HG03558 (cell line): ENCODE data around the gene RBFOX2.
"Not testable (repeated sequence)": the region's sequence is repeated elsewhere in the genome, so short reads cannot be mapped to it uniquely, and the experiment has no call there.

Experiments used
- ATAC-seq: cut with Tn5 transposase; IDR thresholded peaks from one replicate; pipeline ENCODE4 v1.9.1; 2021; ENCODE audit warnings: moderate number of reproducible peaks; ENCODE audit not compliant: unreplicated experiment; ENCODE audit errors: extremely low read depth

RBFOX2 gene

GRCh38 chr22:36048911-36049677 is 20.5 kb upstream of the RBFOX2 start:
- no peak for ATAC-seq

DNA sequence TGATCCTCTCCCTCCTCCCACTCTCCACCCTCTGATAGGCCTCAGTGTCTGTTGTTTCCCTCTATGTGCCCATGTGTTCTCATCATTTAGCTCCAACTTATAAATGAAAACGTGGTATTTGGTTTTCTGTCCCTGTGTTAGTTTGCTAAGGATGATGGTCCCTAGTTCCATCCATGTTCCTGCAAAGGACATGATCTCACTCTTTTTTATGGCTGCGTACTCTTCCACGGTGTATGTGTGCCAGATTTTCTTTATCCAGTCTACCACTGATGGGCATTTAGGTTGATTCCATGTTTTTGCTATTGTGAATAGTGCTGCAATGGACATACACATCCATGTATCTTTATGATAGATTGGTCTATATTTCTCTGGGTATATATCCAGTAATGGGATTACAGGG is 15.9 kb upstream of the RBFOX2 start:
- ATAC-seq, result not testable (repeated sequence)

DNA sequence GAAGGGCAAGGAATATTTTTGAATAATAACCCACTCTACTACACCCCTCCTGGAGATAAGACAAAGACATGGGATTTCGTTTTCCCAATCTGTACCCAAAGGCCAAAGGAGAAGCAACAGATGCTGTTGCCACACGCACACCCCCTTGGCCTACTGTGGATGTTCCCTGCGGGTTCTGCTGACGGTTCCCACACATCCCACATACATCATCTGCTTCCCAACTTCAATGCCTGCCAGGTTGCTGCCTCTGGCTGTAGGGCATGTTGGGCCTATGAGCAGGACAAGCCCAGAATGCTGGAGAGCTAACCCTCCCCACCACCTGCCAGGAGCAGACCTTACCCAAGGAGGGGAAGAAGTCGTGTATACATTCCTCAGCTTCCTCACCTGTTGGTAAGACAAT is 13.6 kb upstream of the RBFOX2 start:
- no peak for ATAC-seq

DNA sequence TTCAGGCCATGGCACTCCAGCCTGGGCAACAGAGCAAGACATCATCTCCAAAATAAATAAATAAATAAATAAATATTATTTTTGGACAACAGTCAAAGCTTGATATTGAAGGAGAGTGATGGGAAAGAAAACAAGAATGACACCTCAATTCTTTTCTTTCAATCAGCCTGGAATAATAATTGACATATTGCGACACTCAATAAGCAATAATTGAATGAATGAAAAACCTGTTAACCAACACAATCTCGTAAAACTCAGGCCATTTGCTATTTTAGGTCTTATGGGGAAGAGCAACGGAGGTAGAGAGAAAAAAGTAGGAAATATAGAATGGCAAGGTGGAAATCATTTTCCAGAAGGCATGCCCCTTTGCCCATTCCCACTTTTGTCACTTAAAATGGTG is 10.5 kb upstream of the RBFOX2 start:
- no peak for ATAC-seq

- no peak for ATAC-seq
These were observed 8.6 kb upstream of the RBFOX2 start for GRCh38 chr22:36037102-36037758.

GRCh38 chr22:36036167-36036624 is 7.6 kb upstream of the RBFOX2 start:
- ATAC-seq, result no peak

DNA sequence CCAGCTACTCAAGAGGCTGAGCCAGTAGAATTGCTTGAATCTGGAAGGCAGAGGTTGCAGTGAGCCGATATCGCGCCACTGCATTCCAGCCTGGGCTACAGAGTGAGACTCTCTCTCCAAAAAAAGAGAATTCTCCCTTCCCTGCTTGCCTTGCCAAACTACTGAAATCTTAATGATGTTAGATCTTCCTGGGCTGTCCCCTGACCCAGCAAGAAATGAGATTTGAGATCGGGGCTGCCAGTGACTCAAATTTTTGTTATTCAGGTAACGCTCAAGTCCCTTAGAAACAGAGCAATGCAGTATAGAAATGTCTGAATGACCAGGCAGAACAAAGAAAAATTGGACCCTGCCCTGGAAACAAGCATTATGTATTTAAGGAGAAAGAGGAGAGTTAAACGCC is 4.0 kb upstream of the RBFOX2 start:
- ATAC-seq, result no peak

GRCh38 chr22:36029406-36029755 is 757 bp upstream of the RBFOX2 start:
- no peak for ATAC-seq

- no peak for ATAC-seq
These were observed 534 bp downstream of the RBFOX2 start for GRCh38 chr22:36027935-36028645.

- no peak for ATAC-seq
These were observed 1.1 kb downstream of the RBFOX2 start for GRCh38 chr22:36027579-36027934.

GRCh38 chr22:36026741-36027140 is 1.9 kb downstream of the RBFOX2 start:
- ATAC-seq, result no peak

GRCh38 chr22:36022697-36023096 is 5.9 kb downstream of the RBFOX2 start:
- ATAC-seq, result no peak

DNA sequence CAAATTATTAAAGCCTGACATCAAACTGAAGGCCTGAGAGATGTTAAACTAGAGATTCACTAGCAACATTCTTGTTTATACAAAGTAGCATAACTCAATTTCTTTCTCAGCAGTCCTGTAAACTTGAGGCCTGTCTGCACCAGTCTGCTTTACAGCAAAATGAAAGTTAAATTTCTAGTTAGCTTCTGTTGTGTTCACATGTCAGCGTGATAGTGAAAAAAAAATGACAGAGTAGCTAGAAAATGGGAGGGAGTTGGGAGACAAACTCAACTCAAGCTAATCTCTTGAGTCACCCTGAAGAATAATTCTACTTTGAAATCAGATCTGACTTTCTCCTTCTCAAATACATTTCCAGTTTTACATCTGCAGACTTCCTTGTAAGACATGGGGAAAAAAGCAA is 6.5 kb downstream of the RBFOX2 start:
- no peak for ATAC-seq

DNA sequence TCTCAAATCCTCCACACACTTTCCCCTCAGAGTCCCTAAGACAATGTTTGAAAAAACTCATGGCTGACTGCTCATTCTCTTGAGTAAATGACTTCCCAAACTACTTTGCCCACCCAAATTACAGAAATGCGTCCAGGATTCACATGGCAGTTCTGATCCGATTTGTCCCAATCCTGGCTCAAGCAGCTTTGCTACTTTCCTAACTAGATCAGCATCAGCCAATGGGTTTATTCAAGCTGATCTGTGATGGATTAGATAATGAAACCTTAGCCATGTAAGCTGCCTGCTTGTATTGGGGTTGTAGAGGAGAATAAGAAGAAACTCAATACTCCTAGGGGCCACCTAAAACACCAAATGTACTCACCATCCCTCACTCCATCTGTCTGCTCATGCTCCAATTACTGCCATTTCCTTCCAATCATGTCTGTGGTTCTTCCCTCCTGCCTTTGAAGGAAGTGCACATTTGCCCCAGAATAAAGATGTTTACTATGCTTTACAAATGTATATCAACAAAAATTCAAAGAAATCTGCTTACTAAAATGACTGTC is 6.9 kb downstream of the RBFOX2 start:
- ATAC-seq, result no peak

GRCh38 chr22:36020865-36021264 is 7.8 kb downstream of the RBFOX2 start:
- not testable (repeated sequence) for ATAC-seq

GRCh38 chr22:36017651-36018091 is 11.0 kb downstream of the RBFOX2 start:
- ATAC-seq, result no peak

- ATAC-seq, result no peak
These were observed 11.9 kb downstream of the RBFOX2 start for GRCh38 chr22:36016684-36017083.

GRCh38 chr22:36015811-36016529 is 12.7 kb downstream of the RBFOX2 start:
- no peak for ATAC-seq

DNA sequence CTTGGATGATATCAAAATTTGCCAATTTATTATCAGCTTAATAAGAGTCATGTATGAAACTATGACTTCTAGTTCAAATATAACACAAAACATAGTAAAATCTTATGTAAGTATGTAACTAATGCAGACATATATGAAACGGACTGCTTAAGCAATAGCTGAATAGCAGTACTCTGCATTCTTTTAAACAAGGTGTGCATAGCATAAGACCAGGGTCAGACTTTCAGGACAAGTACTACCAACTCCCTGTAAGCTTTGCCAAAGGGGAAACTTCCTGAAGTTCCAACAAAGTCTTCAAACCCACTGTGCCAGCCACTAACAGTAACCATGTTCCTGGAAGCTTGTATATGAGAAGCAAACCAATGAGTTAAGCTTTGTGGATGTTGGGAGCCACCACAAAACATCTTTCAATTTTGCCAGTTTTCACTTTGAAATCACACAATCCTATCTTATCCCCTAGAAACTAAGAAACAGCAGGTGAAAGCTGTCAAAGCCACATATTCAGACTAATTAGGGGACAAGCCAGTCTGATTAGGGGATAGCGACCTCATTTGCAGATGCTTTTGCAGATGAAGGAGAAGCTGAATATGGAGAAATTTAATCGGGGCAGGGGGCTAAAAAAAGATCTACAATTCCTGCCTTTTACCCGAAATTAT is 13.3 kb downstream of the RBFOX2 start:
- no peak for ATAC-seq

- no peak for ATAC-seq
These were observed 14.0 kb downstream of the RBFOX2 start for GRCh38 chr22:36014546-36015074.
